IPS-18c (cell line): Measurements from ENCODE around the gene PHF21B.
A peak's percentile ranks its signal among the peaks of the same experiment; 100 is the strongest.
"Not testable (repeated sequence)": the region's sequence is repeated elsewhere in the genome, so short reads cannot be mapped to it uniquely, and the experiment has no call there.

Experiments
- H3K4me3 ChIP-seq: 2 replicates; pipeline ENCODE4 v1.7.0; 2013; ENCODE audit warnings: low read depth, mild to moderate bottlenecking, low read length, moderate library complexity; ENCODE audit not compliant: insufficient read depth
- H3K9me3 ChIP-seq: one replicate; pipeline ENCODE4 v1.6.1; 2013; ENCODE audit warnings: mild to moderate bottlenecking, low read length, moderate library complexity; ENCODE audit not compliant: control insufficient read depth, insufficient read depth

Gene PHF21B

DNA sequence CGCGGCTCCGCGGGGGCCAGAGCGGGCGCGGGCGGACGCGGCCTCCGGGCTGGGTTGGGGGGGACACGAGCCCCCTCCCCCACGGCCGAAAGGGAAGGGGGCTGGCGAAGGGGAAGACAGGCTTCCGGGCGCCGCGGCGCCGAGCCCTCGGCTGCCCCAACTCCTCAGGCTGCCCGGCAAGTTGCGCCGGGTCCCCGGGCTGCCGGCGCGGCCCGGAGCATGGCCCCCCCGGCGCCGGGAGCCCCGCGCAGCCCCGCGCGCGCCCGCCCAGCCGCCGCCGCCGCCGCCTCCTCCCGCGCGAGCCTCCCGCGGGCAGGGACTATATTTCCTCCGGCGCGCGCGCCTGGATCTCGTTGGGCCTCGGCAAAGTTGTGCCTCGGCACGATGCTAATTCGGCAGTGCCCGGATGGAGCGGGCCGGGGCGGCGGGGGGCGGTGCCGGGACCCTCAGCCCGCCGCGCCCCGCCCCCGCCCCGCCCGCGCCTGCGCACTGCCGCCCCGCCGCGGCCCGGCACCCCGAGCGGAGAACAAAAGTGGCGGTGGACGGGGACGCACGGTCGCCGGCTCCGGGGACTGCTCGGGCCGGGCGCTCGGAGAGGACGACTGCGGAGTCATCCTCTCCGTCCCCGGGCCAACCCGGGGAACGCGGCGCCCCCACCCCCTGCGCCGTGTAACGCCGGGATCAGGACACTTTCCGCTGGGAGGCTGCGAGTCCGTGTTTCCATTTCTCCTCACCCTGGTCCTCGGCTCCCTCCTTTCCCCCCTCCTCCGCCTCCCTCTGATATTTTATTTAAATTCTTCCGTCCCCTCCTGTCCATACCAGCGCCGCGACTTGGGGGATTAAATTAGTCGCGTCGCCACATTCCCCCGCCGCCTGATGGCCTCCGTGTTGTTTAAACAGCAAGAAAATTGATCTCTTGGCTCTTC lies at the start of gene PHF21B:
Gene PHF21B, minus strand, starts transcription at position 400 of the 926 bp plus-strand sequence. CDS start 456 bp downstream, outside the sequence.
- Histone ChIP-seq H3K9me3 (no peaks in the 10 kb centered on the region), H3K4me3 (peak within 1 kb of the TSS; percentile 83)

DNA sequence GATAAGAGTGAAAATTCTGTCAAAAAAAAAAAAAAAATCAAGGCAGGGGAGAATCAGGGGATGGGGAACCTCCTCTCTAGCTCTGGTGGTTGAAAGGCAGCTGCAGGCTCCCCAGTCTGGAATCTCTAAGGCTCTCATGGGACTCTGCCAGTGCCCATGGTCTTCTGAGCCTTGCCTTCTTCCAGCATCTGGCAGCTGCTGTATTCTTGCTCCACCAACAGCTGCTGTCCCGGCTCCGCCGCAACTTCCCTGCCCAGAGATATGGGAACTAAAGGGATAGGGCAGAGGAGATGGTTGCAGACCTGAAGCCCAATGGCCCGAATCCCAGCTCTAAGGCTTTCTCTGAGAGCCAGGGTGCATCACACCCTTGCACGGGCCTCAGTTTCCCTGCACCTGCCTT lies 49.5 kb upstream of the PHF21B start:
- Histone ChIP-seq H3K9me3 (no peaks in the 10 kb centered on the region), H3K4me3 (no peak overlapping the region)

DNA sequence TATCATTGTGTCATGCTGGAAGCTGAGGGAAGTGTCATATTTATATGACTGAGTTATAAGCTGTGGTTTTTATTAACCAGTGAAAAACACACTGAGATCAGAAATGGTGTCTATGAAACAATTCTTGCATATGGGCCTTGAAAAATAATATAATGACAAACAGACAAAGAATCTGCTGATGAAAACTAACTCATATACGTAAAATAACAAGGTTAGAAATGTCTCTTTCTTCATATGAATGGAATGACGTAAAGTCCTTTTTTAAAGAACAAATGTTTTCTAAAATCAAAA lies 48.8 kb upstream of the PHF21B start:
- Histone ChIP-seq H3K9me3 (no peaks in the 10 kb centered on the region), H3K4me3 (no peak overlapping the region)

DNA sequence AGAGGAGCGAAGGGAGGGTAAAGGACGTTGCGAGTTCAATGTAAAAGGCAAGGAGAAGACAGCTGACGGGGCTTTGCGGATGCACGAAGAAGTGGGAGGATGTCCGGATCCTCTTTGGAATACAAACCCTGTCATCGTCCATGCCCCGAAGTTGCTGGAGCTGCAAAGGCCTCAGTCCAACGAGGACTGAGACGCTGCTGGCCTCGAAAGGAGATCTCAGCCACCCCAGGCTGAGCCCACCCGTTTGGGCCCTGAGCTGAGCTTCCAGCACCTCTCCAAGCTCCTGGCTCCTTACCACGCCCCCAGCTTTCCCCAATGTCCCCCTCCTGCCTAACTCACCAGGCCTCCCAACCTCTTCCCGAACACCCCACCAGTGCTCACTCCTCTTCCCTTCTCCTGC lies 46.1 kb upstream of the PHF21B start:
- Histone ChIP-seq H3K4me3 (no peak overlapping the region), H3K9me3 (no peaks in the 10 kb centered on the region)

DNA sequence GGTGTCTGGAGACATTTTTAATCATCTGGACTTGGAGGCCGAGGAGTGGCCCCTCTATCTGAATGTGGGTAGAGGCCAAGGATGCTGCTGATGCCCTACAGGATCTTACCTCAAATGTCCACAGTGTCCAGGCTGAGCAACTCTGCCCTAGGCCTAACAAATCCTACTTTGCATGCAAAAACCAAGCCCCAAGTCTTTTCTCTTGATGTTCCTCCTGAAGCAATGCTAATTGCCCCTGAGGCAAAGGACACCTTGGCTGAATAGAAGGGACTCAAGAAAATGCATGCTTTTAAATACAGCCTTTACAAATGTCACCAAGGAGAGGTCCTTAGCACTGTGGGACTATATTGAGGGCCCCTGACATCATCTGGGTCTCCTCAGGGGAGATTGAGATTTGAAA lies 43.8 kb upstream of the PHF21B start:
- Histone ChIP-seq H3K4me3 (no peak overlapping the region), H3K9me3 (no peaks in the 10 kb centered on the region)

DNA sequence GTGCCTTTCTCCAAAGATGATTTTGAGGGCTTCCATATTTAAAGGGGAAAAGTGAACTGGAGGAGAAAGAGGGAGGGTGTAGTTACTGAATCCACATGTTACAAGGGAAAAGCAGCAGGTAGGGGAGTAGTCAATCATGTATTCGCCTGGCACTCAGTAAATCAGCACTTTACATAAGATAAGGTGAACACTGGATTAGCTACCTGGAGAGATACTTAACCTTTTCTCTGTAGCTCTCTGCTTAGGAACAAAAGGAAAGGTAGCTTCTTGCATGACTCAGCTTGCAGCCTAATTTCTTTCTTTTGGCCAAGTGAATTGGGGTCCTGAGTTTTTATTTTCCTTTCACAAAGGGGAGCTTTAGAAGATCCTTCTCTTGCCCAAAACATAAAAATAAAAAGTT lies 43.3 kb upstream of the PHF21B start:
- no peaks in the 10 kb centered on the region for H3K9me3 ChIP-seq
- H3K4me3 ChIP-seq = no peak overlapping the region

DNA sequence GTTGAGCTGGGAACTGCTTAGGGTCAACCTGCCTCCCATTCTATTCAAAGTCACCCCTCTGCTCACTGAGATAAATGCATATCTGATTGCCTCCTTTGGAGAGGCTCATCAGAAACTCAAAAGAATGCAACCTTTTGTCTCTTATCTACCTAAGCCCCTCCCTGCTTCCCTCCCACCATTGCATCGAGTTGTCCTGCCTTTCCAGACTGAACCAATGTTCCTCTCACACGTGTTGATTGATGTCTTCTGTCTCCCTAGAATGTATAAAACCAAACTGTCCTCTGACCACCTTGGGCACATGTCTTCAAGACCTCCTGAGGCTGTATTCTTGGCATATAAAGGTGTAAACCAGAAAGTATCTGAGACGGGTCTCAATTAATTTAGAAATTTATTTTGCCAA lies 42.9 kb upstream of the PHF21B start:
- not testable (repeated sequence) for H3K4me3 ChIP-seq

DNA sequence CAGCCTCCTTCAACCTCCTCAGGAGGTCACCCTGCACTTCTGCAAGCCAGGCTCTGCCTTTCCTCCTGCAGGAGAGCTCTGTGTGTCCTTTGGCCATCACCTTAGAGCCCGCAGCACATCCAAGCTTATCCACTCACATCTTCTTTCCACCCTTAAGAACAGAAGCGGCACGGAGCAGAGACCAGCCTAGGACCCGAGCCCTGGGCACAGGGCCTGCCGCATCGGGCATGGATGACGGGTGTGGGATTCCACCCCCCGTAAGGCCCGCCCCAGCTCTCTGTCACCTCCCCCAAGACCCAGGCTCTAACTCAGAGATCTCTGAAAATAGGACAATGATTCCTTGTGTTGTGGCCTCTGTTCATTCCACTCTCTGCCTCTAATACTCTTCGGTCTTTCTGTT lies 42.1 kb upstream of the PHF21B start:
- H3K9me3 ChIP-seq = no peaks in the 10 kb centered on the region
- H3K4me3 ChIP-seq = no peak overlapping the region

More for the DNA sequence above, 42.9 kb upstream of the PHF21B start:
- not testable (repeated sequence) for H3K9me3 ChIP-seq

DNA sequence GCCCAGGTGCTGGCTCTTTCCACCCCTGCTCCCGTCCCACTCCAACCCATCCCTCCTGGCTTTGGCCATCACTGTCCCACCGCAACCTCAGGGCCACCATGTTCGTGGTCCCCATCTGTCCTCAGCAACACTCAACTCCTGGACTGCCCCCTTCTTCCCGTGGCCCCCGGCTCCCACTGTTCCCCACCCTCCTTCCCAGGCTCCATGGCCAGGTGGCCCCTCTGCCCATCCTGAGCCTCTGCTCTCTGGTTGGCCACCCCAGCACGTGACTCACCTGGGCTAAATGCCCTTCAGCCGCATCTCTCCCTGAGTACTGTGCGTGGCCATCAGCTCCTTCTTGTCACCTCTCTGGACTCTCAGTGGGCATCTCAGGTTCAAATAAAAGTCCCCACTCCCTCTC lies 41.6 kb upstream of the PHF21B start:
- Histone ChIP-seq H3K9me3 (no peaks in the 10 kb centered on the region), H3K4me3 (no peak overlapping the region)

DNA sequence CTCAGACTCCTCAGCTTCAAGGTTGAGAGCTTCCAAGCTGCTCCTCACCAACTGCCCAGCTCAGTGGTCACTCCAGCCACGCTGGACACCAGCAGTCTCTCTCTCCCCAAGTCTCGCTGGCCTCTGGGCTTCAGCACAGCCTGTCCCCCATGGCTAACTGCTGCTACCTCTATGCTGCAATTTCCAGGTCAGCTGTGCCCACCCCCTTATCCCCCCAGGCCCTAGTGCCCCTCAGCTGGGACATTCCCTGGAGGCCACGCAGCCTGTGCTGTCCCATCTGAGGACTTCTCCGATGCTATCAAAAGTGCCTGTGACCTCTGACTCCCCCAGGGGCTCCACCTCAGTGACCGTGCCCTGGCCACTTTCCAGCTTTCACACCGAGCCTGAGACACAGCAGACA lies 37.5 kb upstream of the PHF21B start:
- no peaks in the 10 kb centered on the region for H3K9me3 ChIP-seq
- no peak overlapping the region for H3K4me3 ChIP-seq

DNA sequence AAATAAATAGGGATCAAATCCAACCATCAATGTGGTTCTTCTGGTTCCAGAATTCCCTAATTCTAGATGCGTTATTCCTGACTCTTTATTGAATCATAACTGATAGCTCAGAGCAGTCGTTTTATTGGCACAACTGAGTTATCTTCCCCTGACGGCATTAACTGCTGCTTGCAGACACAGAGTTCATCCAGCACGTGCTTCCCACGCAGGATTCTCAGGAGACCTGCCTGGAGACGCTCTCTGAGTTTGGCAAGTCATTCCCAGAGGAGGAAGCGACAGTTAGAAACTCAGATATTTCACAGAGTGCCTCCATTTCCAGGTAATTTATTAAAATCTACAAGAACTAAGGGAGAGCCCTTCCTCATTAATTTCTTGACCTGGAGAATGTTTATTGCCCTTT lies 35.4 kb upstream of the PHF21B start:
- no peaks in the 10 kb centered on the region for H3K9me3 ChIP-seq
- no peak overlapping the region for H3K4me3 ChIP-seq

DNA sequence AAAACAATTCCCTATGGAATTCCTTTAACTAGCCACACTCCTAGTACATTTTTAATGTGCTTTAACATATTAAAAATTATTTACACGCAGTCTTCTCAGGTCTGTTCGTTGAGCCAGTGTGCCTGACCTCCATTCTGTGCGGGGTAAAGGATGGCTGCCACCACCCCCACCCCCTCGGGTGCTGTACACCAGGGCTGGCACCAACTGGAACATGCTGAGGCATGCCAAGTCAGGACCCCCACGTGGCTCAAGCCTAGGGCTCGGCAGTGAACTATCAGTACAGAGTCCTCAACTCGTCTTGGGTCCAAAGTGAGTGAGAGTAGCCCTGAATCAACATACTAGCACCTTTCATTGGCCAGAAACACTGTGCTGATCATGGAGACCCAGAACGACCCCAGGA lies 32.5 kb upstream of the PHF21B start:
- no peaks in the 10 kb centered on the region for H3K9me3 ChIP-seq
- no peak overlapping the region for H3K4me3 ChIP-seq

DNA sequence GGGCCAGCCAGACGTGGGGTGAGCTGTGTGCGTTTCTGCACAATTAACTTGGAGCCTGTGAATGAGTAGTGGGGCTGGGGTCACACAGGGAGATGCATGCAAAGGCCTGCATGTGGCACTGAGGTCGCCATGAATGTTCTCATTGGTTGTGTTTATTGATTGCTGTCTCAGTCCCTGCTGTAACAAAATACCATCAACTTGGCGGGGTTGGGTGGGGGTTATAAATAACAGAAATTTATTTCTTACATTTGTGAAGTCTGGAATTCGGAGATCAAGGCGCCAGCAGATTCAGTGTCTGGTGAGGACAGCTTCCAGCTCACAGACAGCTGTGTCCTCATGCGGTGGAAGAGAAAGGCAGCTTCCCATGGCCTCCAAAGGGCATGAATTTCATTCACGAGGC lies 29.3 kb upstream of the PHF21B start:
- no peaks in the 10 kb centered on the region for H3K9me3 ChIP-seq
- no peak overlapping the region for H3K4me3 ChIP-seq

DNA sequence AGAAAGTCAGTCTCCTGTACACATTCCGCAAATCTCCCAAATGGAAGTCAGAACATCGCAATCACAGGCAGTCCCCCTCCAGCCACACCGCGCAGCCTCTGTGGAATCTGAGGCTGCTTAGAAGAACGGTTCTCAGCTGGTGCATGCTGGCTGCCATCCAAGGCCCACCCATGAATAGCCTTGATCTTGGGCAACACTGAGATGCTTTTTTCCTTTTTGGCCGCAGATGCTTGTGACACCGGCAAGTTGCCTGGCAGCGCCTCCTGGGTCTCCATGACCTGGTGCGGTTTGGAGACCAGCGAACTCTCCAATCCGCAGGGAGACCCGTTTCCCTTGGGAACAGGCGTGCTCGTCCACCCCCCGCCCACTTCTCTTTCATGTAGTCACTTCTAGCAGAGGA lies 26.3 kb upstream of the PHF21B start:
- Histone ChIP-seq H3K9me3 (no peaks in the 10 kb centered on the region), H3K4me3 (no peak overlapping the region)

DNA sequence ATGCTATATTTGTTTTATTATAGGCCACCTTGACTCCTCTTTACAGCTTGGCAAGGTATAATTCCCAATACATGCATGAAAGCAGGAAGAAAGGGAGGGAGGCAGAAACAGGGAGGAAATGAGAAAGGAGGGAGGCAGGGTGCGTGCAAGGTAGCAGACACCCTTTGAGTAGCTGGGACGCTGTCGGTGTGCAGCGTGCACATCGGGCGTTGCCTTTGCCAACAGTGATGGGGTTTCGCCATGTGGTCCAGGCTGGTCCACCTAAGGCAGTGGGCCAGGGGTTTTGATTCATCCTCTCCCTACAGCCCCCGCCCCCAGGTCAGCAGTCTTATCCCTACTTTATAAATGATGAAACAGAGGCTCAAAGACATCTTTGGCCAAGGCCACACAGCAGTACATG lies 25.0 kb upstream of the PHF21B start:
- Histone ChIP-seq H3K4me3 (no peak overlapping the region), H3K9me3 (no peaks in the 10 kb centered on the region)

DNA sequence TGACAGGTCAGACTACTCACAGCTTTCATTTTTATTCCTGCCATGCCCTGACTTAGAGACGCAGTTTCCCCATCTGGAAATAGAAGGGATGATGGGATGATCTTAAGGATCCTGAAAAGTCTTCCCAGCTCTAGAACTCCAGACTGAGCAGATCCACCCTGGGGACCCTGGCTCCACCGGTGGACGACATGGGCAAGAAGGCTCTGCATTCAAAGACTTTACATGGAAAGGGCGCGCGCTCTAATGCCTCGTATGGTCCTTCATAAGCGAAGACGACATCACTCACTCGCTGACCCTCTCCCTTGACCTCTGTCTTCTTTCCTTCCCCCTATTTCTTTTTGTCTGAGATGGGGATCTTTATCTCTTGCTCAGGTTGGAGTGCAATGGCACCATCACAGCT lies 24.4 kb upstream of the PHF21B start:
- Histone ChIP-seq H3K4me3 (no peak overlapping the region), H3K9me3 (no peaks in the 10 kb centered on the region)

DNA sequence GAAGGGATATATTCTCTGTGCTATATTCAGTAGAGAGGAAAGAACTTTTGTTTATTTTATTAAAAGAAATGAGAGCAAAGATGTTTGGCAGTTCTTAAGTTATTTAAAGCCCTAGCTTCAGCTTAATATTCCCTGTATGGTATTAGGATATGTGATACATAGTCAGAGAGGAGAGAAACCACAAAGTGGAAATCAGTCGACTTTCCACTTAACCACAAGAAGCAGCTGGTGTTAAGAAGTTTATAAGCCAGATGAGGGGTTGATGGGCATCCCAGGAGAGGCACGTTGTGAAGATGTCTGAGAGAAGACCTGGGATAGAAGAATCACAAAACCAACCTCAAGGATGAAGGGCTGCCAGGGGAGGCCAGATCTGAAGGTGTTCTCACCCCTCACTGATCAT lies 23.3 kb upstream of the PHF21B start:
- Histone ChIP-seq H3K9me3 (no peaks in the 10 kb centered on the region), H3K4me3 (no peak overlapping the region; the same call in 1 of the 2 replicates)

DNA sequence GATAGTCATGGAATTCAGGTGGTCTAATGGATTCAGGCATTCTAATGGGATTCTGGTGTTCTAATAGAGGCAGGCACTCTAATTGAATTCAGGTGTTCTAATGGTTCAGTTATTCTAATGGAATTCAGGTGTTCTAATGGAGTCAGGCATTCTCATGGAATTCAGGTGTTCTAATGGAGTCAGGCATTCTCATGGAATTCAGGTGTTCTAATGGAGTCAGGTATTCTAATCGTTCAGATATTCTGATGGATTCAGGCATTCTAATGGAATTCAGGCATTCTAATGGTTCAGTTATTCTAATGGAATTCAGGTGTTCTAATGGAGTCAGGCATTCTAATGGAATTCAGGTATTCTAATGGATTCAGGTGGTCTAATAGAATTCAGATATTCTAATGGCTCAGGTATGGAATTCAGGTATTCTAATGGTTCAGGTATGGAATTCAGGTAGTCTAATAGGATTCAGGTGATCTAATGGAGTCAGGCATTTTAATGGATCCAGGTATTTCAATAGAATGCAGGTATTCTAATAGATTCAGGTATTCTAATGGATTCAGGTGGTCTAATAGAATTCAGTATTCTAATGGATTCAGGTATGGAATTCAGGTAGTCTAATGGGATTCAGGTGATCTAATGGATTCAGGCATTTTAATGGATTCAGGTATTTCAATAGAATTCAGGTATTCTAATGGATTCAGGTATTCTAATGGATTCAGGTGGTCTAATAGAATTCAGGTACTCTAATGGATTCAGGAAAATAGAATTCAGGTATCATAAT lies 22.0 kb upstream of the PHF21B start:
- Histone ChIP-seq H3K4me3 (no peak overlapping the region), H3K9me3 (no peaks in the 10 kb centered on the region)
